Measurements from ENCODE around the gene PTBP1. TPM values are rescaled to one million over a fixed set of nuclear protein-coding genes. Genes with fewer than 3 reads are reported as not detected.
"Not testable (repeated sequence)": the region's sequence is repeated elsewhere in the genome, so short reads cannot be mapped to it uniquely, and the experiment has no call there.

The PTBP1 gene
- total RNA-seq, 1 experiment from 2014 or later = 680 TPM

DNA sequence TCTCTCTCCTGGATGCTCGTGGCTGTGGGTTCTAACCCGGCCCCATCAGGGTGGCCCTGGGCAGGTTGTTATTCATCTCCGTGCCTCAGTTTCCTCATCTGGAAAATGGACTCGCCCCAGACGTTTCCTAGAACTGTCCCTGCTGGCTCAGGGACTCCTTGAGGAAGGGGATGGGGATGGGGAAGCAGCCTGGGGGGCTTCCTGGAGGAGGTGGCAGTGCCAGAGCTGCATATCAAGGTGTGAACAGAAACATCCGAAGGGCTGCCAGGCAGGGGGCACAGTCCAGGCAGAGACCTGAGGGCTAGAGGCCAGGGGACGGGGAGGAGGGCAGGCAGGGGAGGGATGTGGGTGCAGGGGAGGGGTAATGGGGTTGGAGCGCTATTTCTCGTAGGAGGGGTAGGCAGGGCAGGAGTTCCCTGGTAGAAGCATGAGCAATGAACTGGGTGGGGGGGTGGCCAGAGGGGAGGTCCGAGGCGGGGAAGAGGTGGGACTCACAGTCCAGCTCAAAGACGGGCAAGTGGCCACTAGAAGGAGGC lies 51.2 kb downstream of the PTBP1 start (continued):
- TF ChIP-seq, protein P1, sequence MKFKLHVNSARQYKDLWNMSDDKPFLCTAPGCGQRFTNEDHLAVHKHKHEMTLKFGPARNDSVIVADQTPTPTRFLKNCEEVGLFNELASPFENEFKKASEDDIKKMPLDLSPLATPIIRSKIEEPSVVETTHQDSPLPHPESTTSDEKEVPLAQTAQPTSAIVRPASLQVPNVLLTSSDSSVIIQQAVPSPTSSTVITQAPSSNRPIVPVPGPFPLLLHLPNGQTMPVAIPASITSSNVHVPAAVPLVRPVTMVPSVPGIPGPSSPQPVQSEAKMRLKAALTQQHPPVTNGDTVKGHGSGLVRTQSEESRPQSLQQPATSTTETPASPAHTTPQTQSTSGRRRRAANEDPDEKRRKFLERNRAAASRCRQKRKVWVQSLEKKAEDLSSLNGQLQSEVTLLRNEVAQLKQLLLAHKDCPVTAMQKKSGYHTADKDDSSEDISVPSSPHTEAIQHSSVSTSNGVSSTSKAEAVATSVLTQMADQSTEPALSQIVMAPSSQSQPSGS (CRISPR knock-in tag; IDR thresholded peaks at IDR 0.05; ENCODE audit: borderline replicate concordance, low read depth) = no peak
- TF ChIP-seq CBFB (CRISPR knock-in tag; IDR thresholded peaks at IDR 0.05; ENCODE audit: low read depth) = no peak

DNA sequence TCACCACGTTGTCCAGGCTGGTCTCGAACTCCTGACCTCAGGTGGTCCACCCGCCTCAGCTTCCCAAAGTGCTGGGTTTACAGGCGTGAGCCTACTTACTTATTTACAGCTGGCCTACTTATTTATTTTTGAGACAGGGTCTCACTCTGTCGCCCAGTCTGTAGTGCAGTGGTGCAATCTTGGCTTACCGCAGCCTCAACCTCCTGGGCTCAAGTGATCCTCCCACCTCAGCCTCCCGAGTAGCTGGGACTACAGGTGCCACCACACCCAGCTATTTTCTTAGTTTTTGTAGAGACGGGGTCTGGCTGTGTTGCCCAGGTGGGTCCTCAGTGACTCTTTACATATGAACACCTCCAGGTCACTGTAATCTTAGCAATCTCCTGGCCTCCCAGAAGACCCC lies 51.9 kb downstream of the PTBP1 start:
- H3K27ac Mint-ChIP-seq; POLR2A ChIA-PET; H3K4me3 Mint-ChIP-seq; H3K4me1 Mint-ChIP-seq; ATAC-seq; H3K36me3 Mint-ChIP-seq; DNase-seq (ENCODE audit: low spot score); H3K9me3 Mint-ChIP-seq: not testable (repeated sequence)
- CTCF ChIA-PET = interaction anchor here (0.6 to 2.0 kb wide), 4 partner anchors 15 to 82 kb away, joined by 3 to 4 read pairs (median 3); no protein-coding TSS in a partner anchor
- H3K27me3 Mint-ChIP-seq (ENCODE audit: low read depth) = peaks cover 13% of the 10 kb centered on the region
- 0 out of 2 replicates have a peak, but pooled peaks have one; percentile 25 for TF ChIP-seq GTF2I (CRISPR knock-in tag; conservative IDR thresholded peaks at IDR 0.05)
- peak; percentile 86 for TF ChIP-seq ZNF121 (CRISPR knock-in tag; IDR thresholded peaks at IDR 0.05)

DNA sequence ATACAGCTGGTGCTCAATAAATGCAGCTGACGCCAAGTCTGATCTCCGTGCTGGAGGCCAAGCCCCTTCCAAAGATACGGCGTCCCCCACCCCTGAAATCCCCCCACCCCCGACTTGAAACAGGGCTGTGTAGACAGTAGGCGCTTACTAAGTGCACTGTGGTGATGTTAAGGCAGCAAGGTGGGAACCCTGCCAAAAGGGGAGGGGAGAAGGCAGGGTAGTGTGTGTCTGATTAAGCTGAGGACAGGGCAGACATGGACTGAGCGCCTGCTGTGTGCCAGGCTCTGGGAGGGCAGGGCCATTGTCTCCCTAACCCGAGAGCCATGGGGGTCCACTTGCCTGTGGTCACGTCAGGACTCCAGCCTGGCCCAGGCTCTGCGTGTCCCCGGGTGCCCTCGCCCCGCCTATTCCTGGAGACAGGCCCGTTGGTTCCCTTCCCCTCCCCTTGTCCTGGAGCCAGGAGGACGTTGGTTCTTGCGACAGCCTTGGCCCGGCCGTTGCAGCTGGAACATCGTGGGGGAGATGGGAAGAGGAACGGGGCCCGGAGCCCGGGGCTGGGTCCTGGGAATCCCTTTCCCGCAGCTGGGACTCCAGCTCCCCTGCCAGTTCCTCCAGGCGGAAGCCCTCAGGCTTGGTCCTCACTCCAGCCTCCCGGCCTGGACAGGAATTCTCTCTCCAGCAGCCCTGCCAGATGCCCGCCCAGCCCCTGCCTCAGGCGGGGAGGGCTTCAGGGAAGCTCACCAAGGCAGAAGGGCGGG lies 53.1 kb downstream of the PTBP1 start:
- ATAC-seq (peak; percentile 50), DNase-seq (ENCODE audit: low spot score) (peak; percentile 55)
- CTCF ChIA-PET = interaction anchor here (0.6 to 2.0 kb wide), 6 partner anchors 12 to 170 kb away, joined by 3 to 10 read pairs (median 3); no protein-coding TSS in a partner anchor
- peaks cover 5% of the 10 kb centered on the region; the same call in 1 of the 2 replicates for H3K27me3 Mint-ChIP-seq (ENCODE audit: low read depth)
- no peak overlapping the region for H3K4me3 Mint-ChIP-seq
- H3K4me1 Mint-ChIP-seq = no peaks in the 10 kb centered on the region
- no peaks in the 10 kb centered on the region for H3K36me3 Mint-ChIP-seq
- H3K27ac Mint-ChIP-seq = no peak overlapping the region
- no peaks in the 10 kb centered on the region for H3K9me3 Mint-ChIP-seq
- POLR2A ChIA-PET = no interaction called here
- TF ChIP-seq, protein P2, sequence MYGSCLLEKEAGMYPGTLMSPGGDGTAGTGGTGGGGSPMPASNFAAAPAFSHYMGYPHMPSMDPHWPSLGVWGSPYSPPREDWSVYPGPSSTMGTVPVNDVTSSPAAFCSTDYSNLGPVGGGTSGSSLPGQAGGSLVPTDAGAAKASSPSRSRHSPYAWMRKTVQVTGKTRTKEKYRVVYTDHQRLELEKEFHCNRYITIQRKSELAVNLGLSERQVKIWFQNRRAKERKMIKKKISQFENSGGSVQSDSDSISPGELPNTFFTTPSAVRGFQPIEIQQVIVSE (CRISPR knock-in tag; IDR thresholded peaks at IDR 0.05; ENCODE audit: borderline replicate concordance) = no peak
- TF ChIP-seq, protein P3, sequence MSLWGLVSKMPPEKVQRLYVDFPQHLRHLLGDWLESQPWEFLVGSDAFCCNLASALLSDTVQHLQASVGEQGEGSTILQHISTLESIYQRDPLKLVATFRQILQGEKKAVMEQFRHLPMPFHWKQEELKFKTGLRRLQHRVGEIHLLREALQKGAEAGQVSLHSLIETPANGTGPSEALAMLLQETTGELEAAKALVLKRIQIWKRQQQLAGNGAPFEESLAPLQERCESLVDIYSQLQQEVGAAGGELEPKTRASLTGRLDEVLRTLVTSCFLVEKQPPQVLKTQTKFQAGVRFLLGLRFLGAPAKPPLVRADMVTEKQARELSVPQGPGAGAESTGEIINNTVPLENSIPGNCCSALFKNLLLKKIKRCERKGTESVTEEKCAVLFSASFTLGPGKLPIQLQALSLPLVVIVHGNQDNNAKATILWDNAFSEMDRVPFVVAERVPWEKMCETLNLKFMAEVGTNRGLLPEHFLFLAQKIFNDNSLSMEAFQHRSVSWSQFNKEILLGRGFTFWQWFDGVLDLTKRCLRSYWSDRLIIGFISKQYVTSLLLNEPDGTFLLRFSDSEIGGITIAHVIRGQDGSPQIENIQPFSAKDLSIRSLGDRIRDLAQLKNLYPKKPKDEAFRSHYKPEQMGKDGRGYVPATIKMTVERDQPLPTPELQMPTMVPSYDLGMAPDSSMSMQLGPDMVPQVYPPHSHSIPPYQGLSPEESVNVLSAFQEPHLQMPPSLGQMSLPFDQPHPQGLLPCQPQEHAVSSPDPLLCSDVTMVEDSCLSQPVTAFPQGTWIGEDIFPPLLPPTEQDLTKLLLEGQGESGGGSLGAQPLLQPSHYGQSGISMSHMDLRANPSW (CRISPR knock-in tag; conservative IDR thresholded peaks at IDR 0.05; ENCODE audit: low read depth) = no peak
- TF ChIP-seq ZBTB21 (CRISPR knock-in tag; IDR thresholded peaks at IDR 0.05; ENCODE audit: borderline replicate concordance) (no peak), TEAD4 (CRISPR knock-in tag; IDR thresholded peaks at IDR 0.05) (no peak), GTF2I (CRISPR knock-in tag; conservative IDR thresholded peaks at IDR 0.05) (no peak), ELF4 (CRISPR knock-in tag; IDR thresholded peaks at IDR 0.05; ENCODE audit: low read depth) (no peak), ZNF423 (CRISPR knock-in tag; IDR thresholded peaks at IDR 0.05) (no peak)
- TF ChIP-seq, protein P4, sequence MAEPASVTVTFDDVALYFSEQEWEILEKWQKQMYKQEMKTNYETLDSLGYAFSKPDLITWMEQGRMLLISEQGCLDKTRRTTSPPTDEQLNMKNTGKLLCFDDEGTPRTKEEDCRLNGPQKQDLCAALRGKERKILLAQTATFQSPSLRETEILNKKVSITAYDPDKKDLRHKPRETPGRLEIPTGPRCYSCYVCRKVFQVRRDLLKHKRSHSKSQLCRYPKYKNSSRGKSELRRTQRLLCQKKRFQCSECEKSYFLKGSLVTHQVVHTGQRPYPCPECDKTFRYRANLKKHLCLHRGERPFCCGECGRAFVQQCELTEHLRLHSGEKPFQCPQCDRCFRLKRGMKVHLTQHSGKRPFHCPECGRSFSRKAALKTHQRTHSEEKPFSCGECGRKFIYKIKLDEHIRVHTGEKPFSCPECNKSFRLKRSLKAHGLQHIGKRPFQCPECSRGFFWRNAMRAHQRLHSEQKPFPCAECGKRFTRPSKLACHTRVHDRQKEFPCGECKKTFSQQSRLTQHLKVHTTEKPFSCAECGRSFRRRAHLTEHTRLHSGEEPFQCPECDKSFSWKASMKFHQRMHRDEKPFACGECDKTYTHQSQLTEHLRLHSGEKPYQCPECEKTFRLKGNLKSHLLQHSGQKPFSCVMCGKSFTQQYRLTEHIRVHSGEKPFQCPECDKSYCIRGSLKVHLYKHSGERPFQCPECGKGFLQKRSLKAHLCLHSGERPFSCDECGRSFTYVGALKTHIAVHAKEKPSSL (CRISPR knock-in tag; conservative IDR thresholded peaks at IDR 0.05) = no peak

DNA sequence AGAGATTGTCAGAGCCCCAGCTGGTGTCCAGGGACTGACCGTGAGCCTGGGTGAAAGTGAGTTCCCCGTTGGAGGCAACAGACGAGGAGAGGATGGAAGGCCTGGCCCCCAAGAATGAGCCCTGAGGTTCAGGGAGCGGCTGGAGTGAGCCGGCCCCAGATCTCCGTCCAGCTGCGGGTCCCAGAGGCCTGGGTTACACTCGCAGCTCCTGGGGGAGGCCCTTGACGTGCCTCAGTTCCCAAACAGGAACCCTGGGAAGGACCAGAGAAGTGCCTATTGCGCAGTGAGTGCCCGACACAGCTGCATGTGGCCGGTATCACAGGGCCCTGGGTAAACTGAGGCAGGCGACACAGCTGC lies 53.7 kb downstream of the PTBP1 start:
- Mint-ChIP-seq H3K4me3 (no peak overlapping the region), H3K27me3 (ENCODE audit: low read depth) (peaks cover 3% of the 10 kb centered on the region; the same call in 1 of the 2 replicates), H3K4me1 (no peaks in the 10 kb centered on the region), H3K36me3 (no peaks in the 10 kb centered on the region), H3K9me3 (no peaks in the 10 kb centered on the region), H3K27ac (no peak overlapping the region)
- ATAC-seq (no peak), DNase-seq (ENCODE audit: low spot score) (no peak)
- CTCF ChIA-PET = interaction anchor here (1.1 to 2.0 kb wide), 5 partner anchors 11 to 154 kb away, joined by 3 to 10 read pairs (median 3); no protein-coding TSS in a partner anchor
- POLR2A ChIA-PET = no interaction called here
- no peak for TF ChIP-seq HMGA2 (CRISPR knock-in tag; IDR thresholded peaks at IDR 0.05)
- TF ChIP-seq CREM (CRISPR knock-in tag; IDR thresholded peaks at IDR 0.05) = no peak
- no peak for TF ChIP-seq TCF7 (CRISPR knock-in tag; IDR thresholded peaks at IDR 0.05; ENCODE audit: low read depth)
- TF ChIP-seq, protein P5, sequence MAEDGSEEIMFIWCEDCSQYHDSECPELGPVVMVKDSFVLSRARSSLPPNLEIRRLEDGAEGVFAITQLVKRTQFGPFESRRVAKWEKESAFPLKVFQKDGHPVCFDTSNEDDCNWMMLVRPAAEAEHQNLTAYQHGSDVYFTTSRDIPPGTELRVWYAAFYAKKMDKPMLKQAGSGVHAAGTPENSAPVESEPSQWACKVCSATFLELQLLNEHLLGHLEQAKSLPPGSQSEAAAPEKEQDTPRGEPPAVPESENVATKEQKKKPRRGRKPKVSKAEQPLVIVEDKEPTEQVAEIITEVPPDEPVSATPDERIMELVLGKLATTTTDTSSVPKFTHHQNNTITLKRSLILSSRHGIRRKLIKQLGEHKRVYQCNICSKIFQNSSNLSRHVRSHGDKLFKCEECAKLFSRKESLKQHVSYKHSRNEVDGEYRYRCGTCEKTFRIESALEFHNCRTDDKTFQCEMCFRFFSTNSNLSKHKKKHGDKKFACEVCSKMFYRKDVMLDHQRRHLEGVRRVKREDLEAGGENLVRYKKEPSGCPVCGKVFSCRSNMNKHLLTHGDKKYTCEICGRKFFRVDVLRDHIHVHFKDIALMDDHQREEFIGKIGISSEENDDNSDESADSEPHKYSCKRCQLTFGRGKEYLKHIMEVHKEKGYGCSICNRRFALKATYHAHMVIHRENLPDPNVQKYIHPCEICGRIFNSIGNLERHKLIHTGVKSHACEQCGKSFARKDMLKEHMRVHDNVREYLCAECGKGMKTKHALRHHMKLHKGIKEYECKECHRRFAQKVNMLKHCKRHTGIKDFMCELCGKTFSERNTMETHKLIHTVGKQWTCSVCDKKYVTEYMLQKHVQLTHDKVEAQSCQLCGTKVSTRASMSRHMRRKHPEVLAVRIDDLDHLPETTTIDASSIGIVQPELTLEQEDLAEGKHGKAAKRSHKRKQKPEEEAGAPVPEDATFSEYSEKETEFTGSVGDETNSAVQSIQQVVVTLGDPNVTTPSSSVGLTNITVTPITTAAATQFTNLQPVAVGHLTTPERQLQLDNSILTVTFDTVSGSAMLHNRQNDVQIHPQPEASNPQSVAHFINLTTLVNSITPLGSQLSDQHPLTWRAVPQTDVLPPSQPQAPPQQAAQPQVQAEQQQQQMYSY (CRISPR knock-in tag; IDR thresholded peaks at IDR 0.05) = no peak
- TF ChIP-seq, protein P6, sequence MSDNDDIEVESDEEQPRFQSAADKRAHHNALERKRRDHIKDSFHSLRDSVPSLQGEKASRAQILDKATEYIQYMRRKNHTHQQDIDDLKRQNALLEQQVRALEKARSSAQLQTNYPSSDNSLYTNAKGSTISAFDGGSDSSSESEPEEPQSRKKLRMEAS (CRISPR knock-in tag; IDR thresholded peaks at IDR 0.05) = no peak
